GF-D8 (cell line): ENCODE results near the gene ADGRV1.
"Not testable (repeated sequence)": the region's sequence is repeated elsewhere in the genome, so short reads cannot be mapped to it uniquely, and the experiment has no call there.

Experiments
- DNase-seq: peaks from one replicate; lab custom pipeline; 2025; lab: John Stamatoyannopoulos, UW

ADGRV1 gene

DNA sequence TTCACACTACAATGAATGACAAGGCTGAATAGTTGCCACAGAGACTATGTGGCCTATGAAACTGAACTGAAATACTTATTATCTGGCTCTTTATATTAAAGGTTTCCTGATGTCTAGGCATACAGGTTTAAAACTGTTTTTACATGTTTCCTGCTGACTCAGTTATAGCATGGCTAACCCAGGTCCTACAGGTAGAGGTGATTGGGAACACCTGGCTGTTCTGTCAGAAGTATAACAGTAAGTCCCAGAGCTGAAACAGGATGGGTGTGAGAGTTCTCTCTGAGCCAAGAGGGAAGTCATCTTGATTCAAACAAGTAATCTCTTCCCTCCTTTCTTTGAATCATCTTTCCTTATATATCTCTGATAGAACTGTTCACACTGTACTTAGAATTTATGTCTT is 4.9 kb upstream of the ADGRV1 start:
- no peak for DNase-seq

DNA sequence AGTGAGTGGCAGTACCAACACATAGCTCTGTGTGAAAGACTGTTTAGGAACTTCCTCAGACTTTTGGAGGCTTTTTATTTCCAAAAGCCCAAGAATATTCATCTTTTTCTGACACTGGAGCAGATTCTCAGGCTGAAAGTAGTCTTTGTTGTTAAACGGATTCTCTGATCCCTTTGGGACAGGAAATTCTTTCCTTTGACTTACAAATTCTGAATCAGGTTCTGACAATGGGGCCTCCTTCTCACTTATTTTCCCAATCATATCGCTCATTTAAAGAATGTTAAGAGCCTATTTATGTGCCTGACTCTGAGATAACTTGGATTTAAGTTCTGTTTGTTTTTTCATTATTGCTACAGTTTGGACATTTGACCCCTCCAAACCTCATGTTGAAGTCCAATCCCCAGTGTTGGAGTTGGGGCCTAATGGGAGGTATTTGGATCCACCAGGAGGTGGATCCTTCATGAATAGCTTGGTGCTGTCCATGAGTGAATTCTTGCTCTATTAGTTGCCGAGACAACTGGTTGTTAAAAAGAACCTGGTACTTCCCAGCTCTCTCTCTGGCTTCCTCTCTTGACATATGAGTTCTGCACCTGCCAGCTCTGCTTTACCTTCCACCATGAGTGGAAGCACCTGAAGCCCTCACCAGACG is 4.1 kb upstream of the ADGRV1 start:
- no peak for DNase-seq

DNA sequence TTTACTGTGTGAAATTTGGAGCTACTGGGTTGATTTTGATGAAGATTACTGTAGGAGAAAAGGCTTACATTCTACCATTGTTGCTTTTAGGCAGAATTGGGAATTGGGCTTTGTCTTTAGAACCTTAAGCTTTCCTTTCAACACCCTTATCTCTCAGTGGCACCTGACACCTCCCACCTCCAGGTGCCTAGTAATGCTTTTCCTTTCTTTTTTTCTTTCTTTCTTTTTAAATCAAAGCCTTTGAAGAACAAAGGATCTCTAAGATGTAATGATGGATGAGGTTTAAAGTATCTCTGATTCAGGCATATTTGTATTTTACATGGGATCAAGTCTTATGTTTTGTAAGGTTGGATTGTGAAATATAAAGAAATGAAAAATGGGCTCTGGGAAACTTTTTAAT is 2.9 kb upstream of the ADGRV1 start:
- no peak for DNase-seq

DNA sequence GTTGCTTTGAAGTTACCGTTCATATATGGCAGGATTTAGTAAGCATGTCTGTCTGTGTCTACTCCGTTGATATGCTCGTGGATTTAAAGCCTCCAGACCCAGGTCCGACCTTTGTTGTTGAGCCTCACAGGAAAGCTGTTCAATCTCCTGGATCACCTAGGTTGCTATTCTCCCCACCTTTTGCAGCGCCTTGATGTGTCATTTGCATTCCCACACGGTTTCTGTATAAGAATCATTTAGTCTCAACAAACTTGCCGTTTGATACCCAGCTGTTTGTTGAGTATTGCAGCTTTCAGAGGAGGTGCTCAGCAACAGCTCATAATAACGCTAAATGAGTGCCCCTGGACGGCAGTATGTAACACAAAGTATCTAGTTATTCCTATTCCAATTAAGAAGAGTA is 1.2 kb upstream of the ADGRV1 start:
- no peak for DNase-seq

DNA sequence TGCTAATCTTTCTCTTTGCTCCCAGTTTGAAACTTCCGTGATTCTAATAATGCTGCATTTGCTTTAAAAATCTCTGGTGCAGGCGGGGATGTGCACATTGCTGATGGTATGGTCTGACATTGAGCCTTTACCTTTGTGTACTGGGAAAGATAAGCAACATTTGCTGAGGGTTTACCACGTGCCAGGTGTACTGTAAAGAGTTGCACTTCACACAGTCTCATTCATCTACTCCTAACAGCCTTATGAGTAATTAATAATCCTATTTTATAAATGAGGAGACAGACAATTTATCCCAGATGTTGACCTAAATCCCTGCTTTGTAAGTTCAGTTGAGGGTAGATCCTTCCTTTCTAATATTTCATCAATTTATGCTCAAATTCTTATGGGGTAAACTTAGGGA is 726 bp upstream of the ADGRV1 start:
- no peak for DNase-seq

DNA sequence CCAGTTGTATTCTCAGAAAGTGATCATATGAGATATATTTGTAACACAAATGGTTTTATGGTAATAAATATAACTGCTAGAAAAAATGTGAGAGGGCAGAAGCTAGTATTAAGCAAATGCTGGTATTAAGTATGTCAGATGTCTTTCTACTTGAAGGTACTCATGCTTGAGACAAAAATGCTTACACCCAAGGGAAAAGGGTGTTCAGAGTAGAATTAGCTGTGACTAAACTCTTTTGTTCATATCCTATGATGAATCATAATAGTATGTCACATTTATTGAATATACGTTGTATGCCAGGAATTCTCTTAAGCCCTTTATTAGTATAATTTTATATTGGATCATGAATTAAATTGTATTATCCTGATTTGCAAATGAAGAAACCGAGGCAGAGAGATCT is 2.2 kb downstream of the ADGRV1 start:
- DNase-seq = no peak

DNA sequence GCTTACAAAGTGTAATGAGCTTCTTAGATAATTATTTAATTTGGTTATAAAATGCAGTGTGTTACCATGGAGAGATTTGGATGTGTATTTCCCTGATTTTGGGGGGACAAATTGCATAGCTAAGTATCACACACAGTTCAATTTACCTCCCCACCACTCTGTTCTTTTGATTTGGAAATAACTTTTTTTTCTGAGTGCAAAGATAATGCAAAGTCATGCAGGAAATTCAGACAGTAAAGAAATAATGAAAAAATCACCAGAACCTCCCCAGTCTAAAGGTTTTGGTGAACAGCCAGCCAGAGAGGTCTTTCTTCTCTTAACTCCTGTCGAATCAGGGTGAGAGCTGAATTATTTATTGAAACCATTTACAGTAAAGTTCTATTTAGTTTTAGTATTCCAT is 3.2 kb downstream of the ADGRV1 start:
- no peak for DNase-seq

DNA sequence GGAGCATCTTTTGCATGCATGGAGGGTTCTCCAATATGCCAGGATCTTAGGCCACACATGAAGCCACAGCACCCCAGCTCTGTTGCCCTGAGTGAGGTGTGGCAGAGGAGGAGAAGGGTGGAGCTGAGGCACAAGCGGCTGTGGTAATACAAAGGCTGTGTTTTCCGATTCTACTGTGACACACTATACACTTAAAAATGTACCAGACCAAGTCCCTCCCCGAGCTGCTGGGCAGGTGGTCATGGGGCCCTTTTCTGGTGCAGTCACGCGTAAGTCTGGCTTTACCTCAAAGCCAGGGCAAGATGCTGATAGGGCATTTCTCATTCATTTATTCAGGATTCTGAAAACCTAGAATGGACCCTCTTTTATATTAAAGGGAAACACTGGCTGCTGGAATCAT is 3.7 kb downstream of the ADGRV1 start:
- DNase-seq = no peak

DNA sequence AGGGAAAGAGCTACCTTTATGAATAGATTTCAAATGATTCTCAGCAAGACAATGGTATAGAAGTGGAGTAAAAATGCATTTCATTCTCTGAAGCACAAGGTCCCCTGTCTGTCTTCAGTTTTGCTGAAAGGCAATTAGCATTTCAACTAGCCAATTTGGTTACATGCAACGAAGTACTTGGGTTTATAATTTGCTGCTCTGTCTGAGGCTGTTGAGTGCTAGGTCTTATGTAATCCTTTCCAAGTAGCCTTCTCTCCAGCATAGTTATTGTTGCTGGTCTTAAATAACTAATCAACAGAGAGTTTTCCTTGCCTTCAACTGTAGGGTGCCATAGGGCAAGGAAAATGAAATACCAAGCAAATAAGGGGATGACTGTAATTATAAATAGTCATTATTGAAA is 4.5 kb downstream of the ADGRV1 start:
- DNase-seq = no peak

DNA sequence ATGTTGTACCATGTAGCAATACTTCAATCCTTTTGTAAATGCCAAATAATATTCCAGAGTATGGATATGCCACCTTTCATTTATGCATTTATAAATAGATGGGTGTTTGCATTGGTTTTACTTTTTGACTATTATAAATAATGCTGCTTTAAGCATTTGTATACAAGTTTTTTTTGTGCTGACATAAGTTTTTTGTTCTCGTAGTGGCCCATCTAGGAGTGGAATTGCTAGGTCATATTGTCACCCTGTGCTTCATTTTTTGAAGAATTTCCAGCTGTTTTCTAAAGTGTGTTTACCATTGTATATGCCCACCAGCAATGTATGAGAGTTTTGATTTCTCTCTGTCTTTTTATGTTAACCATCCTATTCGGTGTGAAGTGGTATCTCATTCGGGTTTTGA is 6.9 kb downstream of the ADGRV1 start:
- no peak for DNase-seq

DNA sequence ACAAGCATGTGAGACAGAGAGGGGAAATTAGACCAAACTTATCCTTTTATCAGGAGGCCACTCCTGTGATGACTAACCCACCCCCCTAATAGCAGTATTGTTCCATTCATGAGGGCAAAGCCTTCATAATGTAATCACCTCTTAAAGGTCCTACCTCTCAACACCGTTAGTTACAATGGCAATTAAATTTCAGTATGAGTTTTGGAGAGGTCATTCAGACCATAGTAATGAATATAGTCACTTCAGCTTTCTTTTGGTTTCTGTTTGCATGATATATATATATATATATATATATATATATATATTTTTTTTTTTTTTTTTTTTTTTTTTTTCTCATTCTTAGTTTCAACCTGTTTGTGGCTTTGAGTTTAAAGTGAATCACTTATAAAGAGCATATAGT is 10.5 kb downstream of the ADGRV1 start:
- DNase-seq = no peak

DNA sequence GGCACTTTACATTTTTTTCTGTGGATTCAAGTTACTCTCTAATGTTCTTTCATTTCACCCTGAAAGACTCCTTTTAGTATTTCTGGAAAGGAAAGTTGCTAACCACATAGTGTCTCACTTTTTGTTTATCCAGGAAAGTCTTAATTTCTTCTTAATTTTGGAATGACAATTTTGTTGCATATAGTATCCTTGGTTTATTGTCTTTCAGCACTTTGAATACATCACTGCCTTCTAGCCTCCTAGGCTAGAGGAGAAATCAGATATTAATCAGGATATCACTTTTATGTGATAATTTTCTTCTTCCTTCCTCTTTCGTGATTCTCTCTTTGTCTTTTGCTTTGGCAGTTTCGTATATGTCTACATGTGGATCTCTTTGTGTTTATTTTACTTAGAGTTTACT is 11.4 kb downstream of the ADGRV1 start:
- DNase-seq = no peak

DNA sequence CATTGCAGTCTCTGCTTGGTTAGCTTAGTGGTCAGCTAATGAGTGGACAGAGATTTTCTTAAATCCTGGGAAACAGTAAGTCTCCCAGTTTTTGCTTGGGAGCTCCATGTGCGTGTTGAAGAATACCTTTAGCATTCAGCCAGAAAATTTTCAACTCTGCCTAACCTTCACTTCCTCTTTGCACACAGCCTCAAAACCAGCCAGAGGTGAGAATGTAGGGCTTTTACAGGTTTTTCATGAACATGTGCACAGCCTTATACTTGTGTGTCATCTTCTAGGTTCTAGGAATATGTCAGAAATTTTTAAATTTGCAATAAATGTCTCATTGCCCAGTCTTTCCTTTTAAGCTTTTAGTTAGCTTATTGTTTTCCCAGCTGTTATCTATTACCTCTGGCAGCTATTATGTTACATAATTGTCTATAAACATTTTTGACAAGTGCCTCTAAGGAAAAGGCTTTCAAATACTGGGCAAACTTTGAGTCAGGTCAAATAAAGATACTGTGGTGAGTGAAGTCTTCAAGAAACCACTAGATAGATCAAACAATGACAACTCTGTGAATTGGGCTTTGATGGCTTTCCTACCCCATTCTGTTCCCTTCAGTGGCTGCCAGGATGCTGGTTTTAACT is 12.7 kb downstream of the ADGRV1 start:
- DNase-seq = no peak

DNA sequence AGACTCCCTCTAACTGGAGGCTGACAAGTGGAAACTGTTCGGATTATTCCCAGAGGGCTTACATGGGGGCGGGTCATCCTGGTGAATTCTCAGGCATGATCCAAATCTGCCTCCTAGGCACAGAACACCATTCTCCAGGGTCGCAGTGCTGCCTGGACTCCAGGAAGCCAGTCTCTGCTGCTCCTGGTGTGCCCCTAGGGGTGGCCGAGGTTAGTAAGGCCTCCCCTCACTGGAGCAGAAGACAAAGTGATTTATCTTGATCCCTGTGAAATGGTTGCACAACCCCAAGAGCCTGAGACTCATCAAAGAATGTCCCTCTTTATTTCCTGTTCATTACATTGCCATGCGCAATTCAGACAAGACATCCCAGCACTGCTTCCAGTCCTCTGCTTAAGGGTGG is 17.1 kb downstream of the ADGRV1 start:
- DNase-seq = no peak

DNA sequence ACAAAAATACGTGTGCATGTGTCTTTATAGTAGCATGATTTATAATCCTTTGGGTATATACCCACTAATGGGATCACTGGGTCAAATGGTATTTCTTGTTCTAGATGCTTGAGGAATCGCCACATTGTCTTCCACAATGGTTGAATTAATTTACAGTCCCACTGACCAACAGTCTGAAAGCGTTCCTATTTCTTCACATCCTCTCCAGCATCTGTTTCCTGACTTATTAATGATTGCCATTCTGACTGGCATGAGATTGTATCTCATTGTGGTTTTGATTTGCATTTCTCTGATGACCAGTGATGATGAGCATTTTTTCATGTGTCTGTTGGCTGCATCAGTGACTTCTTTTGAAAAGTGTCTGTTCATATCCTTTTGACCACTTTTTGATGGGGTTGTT is 18.0 kb downstream of the ADGRV1 start:
- DNase-seq = not testable (repeated sequence)

DNA sequence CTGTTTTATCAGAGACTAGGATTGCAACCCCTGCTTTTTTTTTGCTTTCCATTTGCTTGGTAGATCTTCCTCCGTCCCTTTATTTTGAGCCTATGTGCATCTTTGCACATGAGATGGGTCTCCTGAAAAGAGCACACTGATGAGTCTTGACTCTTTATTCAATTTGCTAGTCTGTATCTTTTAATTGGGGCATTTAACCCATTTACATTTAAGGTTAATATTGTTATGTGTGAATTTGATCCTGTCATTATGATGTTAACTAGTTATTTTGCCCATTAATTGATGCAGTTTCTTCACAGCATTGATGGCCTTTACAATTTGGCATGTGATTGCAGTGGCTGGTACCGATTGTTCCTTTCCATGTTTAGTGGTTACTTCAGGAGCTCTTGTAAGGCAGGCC is 21.3 kb downstream of the ADGRV1 start:
- not testable (repeated sequence) for DNase-seq

DNA sequence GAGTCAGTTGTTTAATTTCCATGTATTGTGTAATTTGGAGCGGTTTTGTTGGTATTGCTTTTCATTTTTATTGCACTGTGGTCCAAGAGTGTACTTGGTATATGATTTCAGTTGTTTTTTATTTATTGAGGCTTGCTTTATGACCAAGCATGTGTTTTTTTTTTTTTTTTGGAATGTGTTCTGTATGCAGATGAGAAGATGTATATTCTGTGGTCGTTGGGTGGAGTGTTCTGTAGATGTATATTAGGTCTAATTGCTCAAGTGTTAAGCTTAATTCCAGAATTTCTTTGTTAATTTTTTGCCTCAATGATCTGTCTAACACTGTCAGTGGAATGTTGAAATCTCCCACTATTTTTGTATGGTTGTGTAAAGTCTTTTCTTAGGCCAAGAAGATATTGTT is 23.4 kb downstream of the ADGRV1 start:
- DNase-seq = no peak

DNA sequence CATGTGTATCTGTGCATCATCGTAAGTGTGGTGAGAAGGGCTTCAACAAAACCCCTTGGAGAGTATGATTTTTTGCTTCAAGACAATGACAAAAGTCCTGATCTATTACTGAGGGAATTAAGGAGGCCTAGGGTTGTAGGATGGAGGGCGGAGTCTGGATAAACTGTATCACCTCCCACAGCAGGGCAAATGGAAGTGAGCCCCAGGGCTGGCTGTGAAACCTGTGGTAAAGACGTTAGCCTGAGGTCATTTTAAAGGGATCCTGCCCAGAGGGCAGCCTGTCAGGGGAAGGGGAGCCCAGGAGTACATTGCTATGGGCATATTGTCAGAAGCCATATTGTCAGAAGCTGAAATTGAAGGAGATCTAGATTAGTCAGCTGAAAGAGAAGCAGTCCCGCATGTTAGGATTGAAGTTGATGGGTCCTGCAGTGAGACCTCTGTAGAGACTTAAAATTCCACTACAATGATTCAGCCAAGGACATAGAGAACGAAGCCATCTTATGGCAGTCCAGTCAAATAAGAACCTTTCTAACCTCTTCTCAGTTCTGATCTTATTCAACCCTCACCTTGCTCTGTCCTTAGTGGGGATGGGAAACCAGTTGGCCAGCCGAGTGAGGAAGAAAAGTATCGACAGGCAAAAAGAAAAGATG is 26.9 kb downstream of the ADGRV1 start:
- no peak for DNase-seq

DNA sequence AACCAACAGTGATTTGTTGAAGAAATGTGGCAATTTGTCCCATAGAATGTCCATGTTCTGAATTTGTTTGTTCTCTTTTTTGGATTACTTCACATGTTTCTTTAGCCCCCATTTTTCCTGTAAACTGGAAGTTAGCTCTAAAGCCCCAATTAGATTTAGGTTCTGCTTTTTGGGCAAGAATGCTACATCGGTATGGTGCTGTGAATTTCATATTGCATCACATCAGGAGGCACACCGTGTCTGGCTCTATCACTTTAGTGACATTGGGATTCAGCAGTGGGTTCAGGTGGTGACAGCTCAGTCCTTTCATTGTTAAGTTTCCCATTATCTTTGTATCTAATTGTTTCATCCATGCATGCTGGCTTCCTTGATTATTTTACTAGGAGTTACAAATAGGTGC is 27.9 kb downstream of the ADGRV1 start:
- no peak for DNase-seq

DNA sequence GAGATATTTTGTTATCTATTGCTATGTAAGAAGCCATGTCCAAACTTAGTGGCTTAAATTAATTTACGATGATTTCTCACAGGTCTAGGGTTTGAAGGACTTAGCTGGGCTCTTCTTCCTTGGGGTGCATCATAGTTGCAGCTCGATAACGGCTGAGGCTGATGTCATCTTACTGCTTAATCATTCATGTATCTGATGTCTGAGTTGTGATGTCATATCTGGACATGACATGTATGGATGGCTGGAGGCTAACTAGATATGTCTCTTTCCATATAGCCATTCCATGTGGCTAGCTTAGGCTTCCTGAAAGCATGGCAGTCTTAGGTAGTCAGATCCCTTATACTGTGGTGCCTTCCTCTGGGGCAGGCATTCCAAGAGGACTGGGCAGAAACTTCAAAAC is 31.6 kb downstream of the ADGRV1 start:
- DNase-seq = no peak

DNA sequence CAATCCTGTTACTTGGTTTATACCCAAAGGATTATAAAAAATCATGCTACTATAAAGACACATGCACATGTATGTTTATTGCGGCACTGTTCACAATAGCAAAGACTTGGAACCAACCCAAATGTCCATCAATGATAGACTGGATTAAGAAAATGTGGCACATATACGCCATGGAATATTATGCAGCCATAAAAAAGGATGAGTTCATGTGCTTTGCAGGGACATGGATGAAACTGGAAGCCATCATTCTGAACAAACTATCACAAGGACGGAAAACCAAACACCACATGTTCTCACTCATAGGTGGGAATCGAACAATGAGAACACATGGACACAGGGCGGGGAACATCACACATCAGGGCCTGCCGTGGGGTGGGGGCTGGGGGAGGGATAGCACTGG is 34.5 kb downstream of the ADGRV1 start:
- not testable (repeated sequence) for DNase-seq

DNA sequence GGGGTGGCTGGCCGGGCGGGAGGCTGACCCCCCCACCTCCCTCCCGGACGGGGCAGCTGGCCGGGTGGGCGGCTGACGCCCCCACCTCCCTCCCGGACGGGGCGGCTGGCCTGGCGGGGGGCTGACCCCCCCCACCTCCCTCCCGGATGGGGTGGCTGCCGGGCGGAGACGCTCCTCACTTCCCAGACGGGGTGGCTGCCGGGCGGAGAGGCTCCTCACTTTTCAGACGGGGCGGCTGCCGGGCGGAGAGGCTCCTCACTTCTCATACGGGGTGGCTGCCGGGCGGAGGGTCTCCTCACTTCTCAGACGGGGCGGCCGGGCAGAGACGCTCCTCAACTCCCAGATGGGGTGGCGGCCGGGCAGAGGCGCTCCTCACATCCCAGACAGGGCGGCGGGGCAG is 37.2 kb downstream of the ADGRV1 start:
- DNase-seq = not testable (repeated sequence)

DNA sequence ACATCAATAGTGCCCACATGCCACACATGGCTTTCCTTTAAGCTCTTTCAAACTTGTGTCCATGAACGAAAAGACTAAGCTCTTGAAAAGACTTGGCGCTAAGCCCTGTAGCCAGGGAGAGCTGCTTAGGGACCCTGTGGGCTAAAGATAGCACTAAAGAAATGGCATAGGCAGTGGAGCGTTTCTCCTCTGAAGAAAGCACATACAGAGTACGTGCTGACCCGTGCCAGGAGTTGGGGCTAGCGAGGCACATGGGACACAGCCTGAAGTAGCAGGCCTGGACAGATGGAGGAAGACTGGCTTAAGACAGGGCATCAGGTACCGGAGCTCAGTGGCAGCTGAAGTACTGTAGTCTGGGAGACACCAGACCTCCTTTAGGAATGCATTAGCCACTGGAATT is 39.7 kb downstream of the ADGRV1 start:
- DNase-seq = no peak

DNA sequence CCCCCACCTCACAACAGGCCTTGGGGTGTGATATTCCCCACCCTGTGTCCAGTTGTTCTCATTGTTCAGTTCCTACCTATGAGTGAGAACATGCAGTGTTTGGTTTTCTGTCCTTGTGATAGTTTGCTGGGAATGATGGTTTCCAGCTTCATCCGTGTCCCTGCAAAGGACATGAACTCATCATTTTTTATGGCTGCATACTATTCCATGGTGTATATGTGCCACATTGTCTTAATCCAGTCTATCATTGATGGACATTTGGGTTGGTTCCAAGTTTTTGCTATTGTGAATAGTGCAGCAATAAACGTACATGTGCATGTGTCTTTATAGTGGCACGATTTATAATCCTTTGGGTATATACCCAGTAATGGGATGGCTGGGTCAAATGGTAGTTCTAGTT is 41.7 kb downstream of the ADGRV1 start:
- not testable (repeated sequence) for DNase-seq
